Measurements from ENCODE around the gene PODN.

PODN gene

GRCh38 chr1:53114090-53114489 is 52.1 kb downstream of the PODN start:
- Histone ChIP-seq H3K4me1 (ENCODE audit: insufficient read depth, low read length, severe bottlenecking) (no peaks in the 10 kb centered on the region), H3K36me3 (ENCODE audit: insufficient read depth, low read length) (no peaks in the 10 kb centered on the region), H3K79me2 (ENCODE audit: insufficient read depth, low read length) (no peaks in the 10 kb centered on the region), H2AFZ (ENCODE audit: low read length) (no peak overlapping the region), H3K9me2 (ENCODE audit: low read depth, low read length) (no peaks in the 10 kb centered on the region), H3K4me3 (ENCODE audit: low read depth, low read length, poor library complexity, severe bottlenecking) (no peak overlapping the region), H4K20me1 (ENCODE audit: insufficient read depth, low read length) (no peaks in the 10 kb centered on the region), H3K9ac (ENCODE audit: low read length) (no peak overlapping the region), H3F3A (ENCODE audit: insufficient read depth, low read length) (no peaks in the 10 kb centered on the region), H3K9me3 (ENCODE audit: low read length) (no peaks in the 10 kb centered on the region), H3K27me3 (ENCODE audit: insufficient read depth, low read length) (no peaks in the 10 kb centered on the region), H3K4me2 (ENCODE audit: low read length) (no peak overlapping the region), H3K27ac (ENCODE audit: low read depth, low read length, poor library complexity, severe bottlenecking) (no peak overlapping the region)
- TF ChIP-seq EZH2 (IDR thresholded peaks at IDR 0.05; ENCODE audit: borderline replicate concordance, low read length), result no peak
- no peak for TF ChIP-seq CTCF (IDR thresholded peaks at IDR 0.05; ENCODE audit: low read length)

GRCh38 chr1:53114581-53115400 is 52.8 kb downstream of the PODN start:
- H3K4me3 ChIP-seq (ENCODE audit: low read depth, low read length, poor library complexity, severe bottlenecking), result no peak overlapping the region
- no peaks in the 10 kb centered on the region for H3K9me2 ChIP-seq (ENCODE audit: low read depth, low read length)
- H3K79me2 ChIP-seq (ENCODE audit: insufficient read depth, low read length), result no peaks in the 10 kb centered on the region
- no peak overlapping the region for H3K27ac ChIP-seq (ENCODE audit: low read depth, low read length, poor library complexity, severe bottlenecking)
- TF ChIP-seq EZH2 (IDR thresholded peaks at IDR 0.05; ENCODE audit: borderline replicate concordance, low read length) (no peak), CTCF (IDR thresholded peaks at IDR 0.05; ENCODE audit: low read length) (no peak)
- no peaks in the 10 kb centered on the region for H3K27me3 ChIP-seq (ENCODE audit: insufficient read depth, low read length)
- no peak overlapping the region for H3K9ac ChIP-seq (ENCODE audit: low read length)
- no peaks in the 10 kb centered on the region for H3K9me3 ChIP-seq (ENCODE audit: low read length)
- no peaks in the 10 kb centered on the region for H3K36me3 ChIP-seq (ENCODE audit: insufficient read depth, low read length)
- no peaks in the 10 kb centered on the region for H3K4me1 ChIP-seq (ENCODE audit: insufficient read depth, low read length, severe bottlenecking)
- no peaks in the 10 kb centered on the region for H3F3A ChIP-seq (ENCODE audit: insufficient read depth, low read length)
- no peak overlapping the region for H2AFZ ChIP-seq (ENCODE audit: low read length)
- H4K20me1 ChIP-seq (ENCODE audit: insufficient read depth, low read length), result no peaks in the 10 kb centered on the region
- no peak overlapping the region for H3K4me2 ChIP-seq (ENCODE audit: low read length)

- H2AFZ ChIP-seq (ENCODE audit: low read length), result no peak overlapping the region
- H3K27me3 ChIP-seq (ENCODE audit: insufficient read depth, low read length), result no peaks in the 10 kb centered on the region
- TF ChIP-seq EZH2 (IDR thresholded peaks at IDR 0.05; ENCODE audit: borderline replicate concordance, low read length) (no peak), CTCF (IDR thresholded peaks at IDR 0.05; ENCODE audit: low read length) (no peak)
Observed at GRCh38 chr1:53115403-53116306, 53.6 kb downstream of the PODN start.

More at GRCh38 chr1:53115403-53116306, 53.6 kb downstream of the PODN start:
- Histone ChIP-seq H3K9me3 (ENCODE audit: low read length) (no peaks in the 10 kb centered on the region), H3F3A (ENCODE audit: insufficient read depth, low read length) (no peaks in the 10 kb centered on the region), H3K27ac (ENCODE audit: low read depth, low read length, poor library complexity, severe bottlenecking) (no peak overlapping the region), H3K4me1 (ENCODE audit: insufficient read depth, low read length, severe bottlenecking) (no peaks in the 10 kb centered on the region), H3K9ac (ENCODE audit: low read length) (no peak overlapping the region), H3K79me2 (ENCODE audit: insufficient read depth, low read length) (no peaks in the 10 kb centered on the region), H3K4me2 (ENCODE audit: low read length) (no peak overlapping the region), H3K9me2 (ENCODE audit: low read depth, low read length) (no peaks in the 10 kb centered on the region), H4K20me1 (ENCODE audit: insufficient read depth, low read length) (no peaks in the 10 kb centered on the region), H3K36me3 (ENCODE audit: insufficient read depth, low read length) (no peaks in the 10 kb centered on the region), H3K4me3 (ENCODE audit: low read depth, low read length, poor library complexity, severe bottlenecking) (no peak overlapping the region)

All from OCI-LY1 (cell line).